ENCODE results near the gene STX18. TPM values are rescaled to one million over a fixed set of nuclear protein-coding genes. Genes with fewer than 3 reads are reported as not detected.

The STX18 gene
- total RNA-seq, 2 experiments from 2014 or later, result 20.2 to 23.2 TPM

DNA sequence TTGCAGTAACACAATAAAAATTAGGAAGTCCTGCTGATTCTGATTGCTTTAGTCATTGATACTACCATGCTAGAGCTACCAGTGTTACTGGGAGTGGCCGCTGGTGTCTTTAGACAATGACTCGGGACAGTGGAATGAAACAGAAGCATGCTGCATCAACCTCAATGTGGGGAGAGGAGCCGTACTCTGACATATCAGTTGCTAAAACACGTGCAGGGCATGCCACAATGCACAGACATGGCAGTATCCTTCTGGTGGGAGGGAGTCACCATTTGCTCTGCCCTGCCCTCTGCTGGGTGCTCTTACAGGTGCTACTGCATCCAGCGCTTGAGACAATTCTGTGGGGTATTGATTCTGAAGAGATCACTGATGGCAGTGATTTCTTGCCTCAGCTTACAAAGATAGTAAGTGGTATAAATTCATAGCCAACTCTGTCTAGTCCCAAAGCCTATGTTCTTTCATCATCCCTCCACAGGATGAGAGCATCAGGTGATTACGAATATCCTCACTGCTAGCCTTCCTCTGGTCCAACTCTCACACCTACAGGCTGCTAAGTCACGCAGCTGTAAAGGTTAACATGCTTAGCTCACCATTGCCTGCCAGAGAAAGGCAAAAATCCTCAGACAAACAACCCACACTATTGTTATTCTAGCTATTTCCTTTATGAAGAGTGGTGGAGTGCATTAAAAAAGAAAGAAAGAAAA lies 111.2 kb downstream of the STX18 start:
- Mint-ChIP-seq H3K4me1 (ENCODE audit: low read depth) (peaks cover 13% of the 10 kb centered on the region), H3K9me3 (no peaks in the 10 kb centered on the region), H3K27me3 (no peaks in the 10 kb centered on the region), H3K4me3 (no peak overlapping the region), H3K27ac (no peak overlapping the region), H3K36me3 (peaks cover 10% of the 10 kb centered on the region)
- intact Hi-C loops (cut with micrococcal nuclease), result loop anchor here (1.0 to 2.0 kb wide), 3 partner anchors 11 to 178 kb away; partner anchors contain the start of gene NSG1
- peak; percentile 73 for DNase-seq
- CTCF ChIA-PET, result interaction anchor here (0.6 to 2.2 kb wide), 17 partner anchors 9 to 258 kb away, joined by 3 to 8 read pairs (median 4); partner anchors contain the start of gene NSG1
- POLR2A ChIA-PET, result interaction anchor here (0.8 to 1.1 kb wide), 2 partner anchors 10 to 19 kb away, joined by 3 to 4 read pairs; no protein-coding TSS in a partner anchor

DNA sequence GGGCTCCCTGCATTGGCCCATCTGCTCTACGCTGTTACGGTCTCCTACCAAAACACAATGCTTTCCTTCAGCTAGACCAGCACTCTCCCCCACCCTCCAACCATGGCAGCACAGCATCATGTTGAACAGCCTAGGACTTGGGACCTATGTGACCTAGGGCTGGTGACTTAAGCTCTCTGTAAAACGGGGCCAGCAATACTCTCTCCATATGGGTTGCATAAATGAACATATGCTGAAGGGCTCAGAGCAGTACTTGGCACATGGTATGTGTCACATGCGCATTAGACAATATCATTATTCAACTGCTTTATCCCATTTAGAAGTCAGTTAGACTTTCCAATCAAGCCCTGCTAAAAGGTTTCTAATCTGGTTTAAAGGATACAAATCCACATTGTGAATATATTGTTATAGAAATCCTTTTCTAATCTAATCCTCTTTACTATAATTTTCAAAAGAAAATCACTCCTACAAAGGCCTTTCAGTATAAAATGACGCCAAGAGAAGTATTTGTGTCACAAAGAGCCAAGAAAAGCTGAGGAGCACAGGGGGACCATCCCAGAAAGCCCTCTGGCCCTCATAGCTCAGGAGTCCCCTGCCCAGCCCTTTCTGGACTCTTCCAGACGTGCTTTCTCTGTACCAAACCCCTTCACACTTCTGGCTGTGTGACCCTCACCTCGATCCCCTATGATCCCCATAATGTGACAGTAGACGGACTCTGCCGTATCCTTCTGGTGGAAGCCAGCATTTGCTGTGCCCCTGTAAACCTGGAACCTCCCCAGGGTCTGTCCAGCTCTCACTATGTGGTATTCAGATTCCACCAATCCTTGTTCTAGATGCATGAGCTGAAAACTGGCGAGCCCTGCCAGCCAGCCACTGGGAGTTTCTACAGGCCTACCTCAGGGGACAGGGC lies 112.6 kb downstream of the STX18 start:
- H3K27me3 Mint-ChIP-seq, result no peaks in the 10 kb centered on the region
- no peak overlapping the region for H3K4me3 Mint-ChIP-seq
- peaks cover 8% of the 10 kb centered on the region for H3K36me3 Mint-ChIP-seq
- intact Hi-C loops (cut with micrococcal nuclease), result no loop called here
- H3K27ac Mint-ChIP-seq, result no peak overlapping the region
- ChIA-PET POLR2A (interaction anchor here (1.1 kb wide), 1 partner anchor 12 kb away, joined by 4 read pairs; no protein-coding TSS in a partner anchor), CTCF (interaction anchor here (1.2 to 1.6 kb wide), 3 partner anchors 35 to 260 kb away, joined by 3 to 4 read pairs (median 4); no protein-coding TSS in a partner anchor)
- no peaks in the 10 kb centered on the region for H3K9me3 Mint-ChIP-seq
- no peak for DNase-seq
- peaks cover 10% of the 10 kb centered on the region for H3K4me1 Mint-ChIP-seq (ENCODE audit: low read depth)

DNA sequence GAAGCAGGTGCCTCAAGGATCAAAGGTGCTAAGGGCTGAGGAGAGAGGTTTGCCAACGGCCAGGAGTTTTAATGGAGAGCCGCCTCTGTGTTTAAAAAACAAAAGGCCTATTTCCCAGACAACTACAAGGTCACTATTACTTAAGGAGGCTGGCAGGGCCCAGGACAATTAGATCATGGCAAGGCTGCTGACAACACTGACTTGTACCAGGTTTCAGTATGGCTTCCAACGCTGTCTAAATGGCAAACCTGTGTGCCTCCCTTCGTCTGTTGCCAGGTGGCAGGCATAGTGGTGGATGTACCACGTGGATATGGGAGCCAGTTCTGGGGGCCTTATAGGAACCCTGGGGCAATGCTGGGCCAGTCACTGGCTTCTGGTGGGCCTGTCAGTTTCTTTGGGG lies 114.0 kb downstream of the STX18 start:
- no peaks in the 10 kb centered on the region for H3K9me3 Mint-ChIP-seq
- no peak overlapping the region for H3K27ac Mint-ChIP-seq
- peaks cover 5% of the 10 kb centered on the region for H3K36me3 Mint-ChIP-seq
- peak; percentile 1 for DNase-seq
- no peak overlapping the region for H3K4me3 Mint-ChIP-seq
- ChIA-PET POLR2A (no interaction called here), CTCF (no interaction called here)
- intact Hi-C loops (cut with micrococcal nuclease), result no loop called here
- no peaks in the 10 kb centered on the region for H3K27me3 Mint-ChIP-seq
- peaks cover 10% of the 10 kb centered on the region for H3K4me1 Mint-ChIP-seq (ENCODE audit: low read depth)

DNA sequence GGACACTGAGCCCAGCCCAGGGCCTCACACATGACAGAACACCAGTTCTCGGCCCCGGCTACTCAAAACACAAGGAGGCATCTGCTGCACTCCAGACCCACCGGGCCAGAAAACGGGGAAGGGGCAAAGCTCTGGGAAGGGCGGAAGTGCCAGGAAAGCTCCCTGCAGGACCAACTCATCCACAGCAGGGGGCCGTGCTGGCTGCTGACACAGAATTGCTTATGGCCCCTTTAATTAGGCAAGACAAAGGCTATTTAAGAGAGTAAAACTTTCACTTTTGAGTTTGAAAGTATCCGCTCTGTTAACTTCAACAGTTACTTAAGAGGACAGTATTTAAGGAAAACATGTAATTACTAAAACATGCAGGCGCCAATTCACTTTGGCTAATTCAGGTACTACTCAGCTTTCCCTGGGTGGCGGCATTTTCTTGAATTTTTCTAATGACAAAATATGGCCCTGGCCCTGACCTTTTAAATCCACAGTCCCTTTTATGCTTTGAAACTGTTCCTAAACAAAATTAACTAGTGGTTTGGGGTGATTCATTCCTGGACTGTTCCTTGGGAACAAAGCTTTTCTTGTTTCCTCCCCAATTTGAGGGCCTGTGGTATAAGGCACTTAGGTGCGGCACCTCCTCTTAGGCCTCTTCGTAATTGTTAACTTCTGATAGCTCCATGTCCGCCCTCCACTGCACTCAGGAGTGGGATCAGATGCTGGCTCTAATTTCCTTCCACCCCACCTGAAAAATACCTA lies 114.6 kb downstream of the STX18 start:
- Mint-ChIP-seq H3K4me1 (ENCODE audit: low read depth) (peaks cover 10% of the 10 kb centered on the region), H3K4me3 (no peak overlapping the region), H3K36me3 (peaks cover 3% of the 10 kb centered on the region), H3K27me3 (no peaks in the 10 kb centered on the region), H3K9me3 (no peaks in the 10 kb centered on the region), H3K27ac (no peak overlapping the region)
- DNase-seq, result no peak
- ChIA-PET CTCF (no interaction called here), POLR2A (no interaction called here)
- intact Hi-C loops (cut with micrococcal nuclease), result no loop called here

DNA sequence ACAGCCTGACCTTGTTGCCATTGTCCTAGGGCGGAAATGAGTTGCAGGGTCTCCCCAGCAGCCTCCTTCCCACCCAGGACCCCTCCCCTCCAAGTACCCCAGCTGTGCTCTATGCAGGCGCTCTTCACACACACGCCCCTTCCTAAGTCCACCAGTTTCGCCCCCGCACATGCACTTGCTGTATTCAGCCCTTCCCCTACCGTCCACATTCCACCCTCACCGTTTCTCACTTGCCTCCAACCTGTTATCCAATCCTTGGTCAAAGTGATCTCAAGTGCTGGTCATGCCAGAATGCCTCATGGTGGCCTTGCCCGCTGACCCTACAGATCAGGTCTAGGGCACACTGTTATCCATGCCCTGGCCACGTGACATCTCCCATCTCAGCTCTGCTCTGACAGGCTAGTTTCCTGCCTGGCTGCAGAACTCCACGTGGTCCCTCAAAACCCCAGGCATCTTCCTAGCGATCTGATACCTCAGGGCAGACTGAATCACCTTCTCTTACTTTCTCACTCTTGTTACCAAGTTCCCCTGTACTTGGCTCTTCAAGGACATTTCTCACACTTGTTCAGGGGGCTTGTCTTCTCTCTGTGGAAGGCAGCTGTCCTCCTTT lies 115.2 kb downstream of the STX18 start:
- intact Hi-C loops (cut with micrococcal nuclease), result no loop called here
- H3K27me3 Mint-ChIP-seq, result no peaks in the 10 kb centered on the region
- no peaks in the 10 kb centered on the region for H3K9me3 Mint-ChIP-seq
- H3K4me1 Mint-ChIP-seq (ENCODE audit: low read depth), result peaks cover 8% of the 10 kb centered on the region
- H3K27ac Mint-ChIP-seq, result no peak overlapping the region
- H3K4me3 Mint-ChIP-seq, result no peak overlapping the region
- CTCF ChIA-PET, result interaction anchor here (1.8 kb wide), 1 partner anchor 42 kb away, joined by 5 read pairs; no protein-coding TSS in a partner anchor
- peak; percentile 4 for DNase-seq
- peaks cover 3% of the 10 kb centered on the region for H3K36me3 Mint-ChIP-seq
- POLR2A ChIA-PET, result no interaction called here

DNA sequence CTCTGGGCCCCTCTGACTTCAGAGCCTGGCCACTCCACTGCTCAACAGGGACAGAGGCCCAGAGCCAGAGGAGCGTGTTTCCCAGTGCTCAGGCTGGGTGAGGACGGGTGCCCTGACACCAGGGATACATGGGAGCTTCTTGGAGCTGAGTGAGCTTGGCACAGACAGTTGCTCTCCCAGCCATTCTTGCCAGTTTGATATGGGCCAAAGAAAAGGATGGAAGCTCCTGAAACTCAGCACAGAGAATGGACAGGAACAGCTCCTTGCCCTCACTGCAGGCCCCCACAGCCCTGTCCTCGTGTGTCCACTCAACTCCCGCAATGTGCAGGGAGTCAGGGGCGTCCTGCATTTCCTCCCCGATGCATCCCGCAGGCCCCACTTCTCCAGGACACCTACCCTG lies 116.2 kb downstream of the STX18 start:
- H3K4me3 Mint-ChIP-seq, result no peak overlapping the region
- no peak overlapping the region for H3K27ac Mint-ChIP-seq
- DNase-seq, result peak; percentile 4
- intact Hi-C loops (cut with micrococcal nuclease), result no loop called here
- H3K9me3 Mint-ChIP-seq, result no peaks in the 10 kb centered on the region
- ChIA-PET POLR2A (no interaction called here), CTCF (interaction anchor here (1.8 kb wide), 1 partner anchor 41 kb away, joined by 5 read pairs; no protein-coding TSS in a partner anchor)
- no peaks in the 10 kb centered on the region for H3K27me3 Mint-ChIP-seq
- peaks cover 10% of the 10 kb centered on the region for H3K36me3 Mint-ChIP-seq
- peaks cover 4% of the 10 kb centered on the region for H3K4me1 Mint-ChIP-seq (ENCODE audit: low read depth)

DNA sequence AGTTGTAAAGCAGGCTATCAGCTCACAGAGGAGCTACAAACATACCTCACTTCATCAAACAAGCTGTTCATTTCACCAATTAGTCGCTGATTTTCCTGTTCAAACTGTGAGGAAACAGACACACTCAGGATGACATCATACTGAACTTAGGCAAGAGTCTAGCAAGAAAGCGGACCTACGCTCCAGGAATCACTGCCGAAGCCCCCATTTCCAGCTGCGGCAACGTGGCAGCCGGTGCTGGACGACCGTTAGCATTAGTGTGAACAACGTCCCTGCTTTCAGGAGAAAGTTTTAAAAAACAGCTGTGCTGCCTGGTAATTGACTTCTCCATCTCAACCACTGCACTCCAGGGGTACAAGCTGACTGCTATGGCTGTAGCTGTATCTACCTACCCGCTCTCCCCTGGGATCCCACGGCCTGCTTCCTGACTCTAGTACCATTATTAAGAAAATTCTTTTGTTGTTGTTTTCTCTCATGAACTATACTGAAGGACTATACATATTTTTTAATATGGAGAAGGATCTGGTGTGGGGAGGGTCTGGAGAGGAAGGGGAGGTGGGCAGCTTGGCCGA lies 116.6 kb downstream of the STX18 start:
- H3K27me3 Mint-ChIP-seq, result no peaks in the 10 kb centered on the region
- H3K27ac Mint-ChIP-seq, result no peak overlapping the region
- no peaks in the 10 kb centered on the region for H3K9me3 Mint-ChIP-seq
- intact Hi-C loops (cut with micrococcal nuclease), result no loop called here
- ChIA-PET CTCF (interaction anchor here (1.8 kb wide), 1 partner anchor 41 kb away, joined by 5 read pairs; no protein-coding TSS in a partner anchor), POLR2A (no interaction called here)
- no peaks in the 10 kb centered on the region for H3K4me1 Mint-ChIP-seq (ENCODE audit: low read depth)
- peaks cover 10% of the 10 kb centered on the region for H3K36me3 Mint-ChIP-seq
- no peak overlapping the region for H3K4me3 Mint-ChIP-seq
- DNase-seq, result no peak

DNA sequence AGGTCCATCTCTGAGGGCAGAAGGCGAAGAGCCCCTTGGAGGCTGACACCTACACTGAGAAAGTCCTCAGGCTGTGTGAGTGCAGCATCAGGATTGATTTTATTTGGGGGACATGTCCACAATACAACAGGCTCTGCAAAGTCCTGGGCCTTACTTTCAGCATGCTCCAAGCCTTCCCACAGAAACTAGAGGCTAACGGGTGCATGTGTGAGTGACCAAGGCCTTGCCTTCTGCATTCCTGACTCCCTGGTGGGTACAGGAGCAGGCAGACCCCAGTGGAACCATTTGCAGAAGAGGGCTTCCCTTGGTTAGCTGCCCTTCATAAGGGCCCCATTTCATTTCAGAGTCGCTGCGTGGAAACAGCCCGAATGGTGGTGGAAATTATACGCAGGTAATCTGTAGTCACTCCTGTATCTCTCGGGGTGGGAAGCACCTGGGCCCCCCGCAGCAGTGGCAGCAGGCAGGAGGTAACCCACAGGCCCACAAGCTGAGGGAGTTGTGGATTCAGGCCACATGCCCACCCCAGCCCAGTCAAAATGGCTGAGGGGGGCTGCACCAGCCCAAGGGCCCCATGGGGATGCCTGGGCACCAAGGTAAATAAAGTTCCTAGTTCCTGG lies 117.2 kb downstream of the STX18 start:
- no peak overlapping the region for H3K4me3 Mint-ChIP-seq
- peak; percentile 0 for DNase-seq
- peaks cover 13% of the 10 kb centered on the region for H3K36me3 Mint-ChIP-seq
- POLR2A ChIA-PET, result no interaction called here
- no peak overlapping the region for H3K27ac Mint-ChIP-seq
- no peaks in the 10 kb centered on the region for H3K27me3 Mint-ChIP-seq
- H3K4me1 Mint-ChIP-seq (ENCODE audit: low read depth), result peaks cover 3% of the 10 kb centered on the region
- intact Hi-C loops (cut with micrococcal nuclease), result no loop called here
- CTCF ChIA-PET, result interaction anchor here (1.8 kb wide), 1 partner anchor 40 kb away, joined by 5 read pairs; no protein-coding TSS in a partner anchor
- H3K9me3 Mint-ChIP-seq, result no peaks in the 10 kb centered on the region

DNA sequence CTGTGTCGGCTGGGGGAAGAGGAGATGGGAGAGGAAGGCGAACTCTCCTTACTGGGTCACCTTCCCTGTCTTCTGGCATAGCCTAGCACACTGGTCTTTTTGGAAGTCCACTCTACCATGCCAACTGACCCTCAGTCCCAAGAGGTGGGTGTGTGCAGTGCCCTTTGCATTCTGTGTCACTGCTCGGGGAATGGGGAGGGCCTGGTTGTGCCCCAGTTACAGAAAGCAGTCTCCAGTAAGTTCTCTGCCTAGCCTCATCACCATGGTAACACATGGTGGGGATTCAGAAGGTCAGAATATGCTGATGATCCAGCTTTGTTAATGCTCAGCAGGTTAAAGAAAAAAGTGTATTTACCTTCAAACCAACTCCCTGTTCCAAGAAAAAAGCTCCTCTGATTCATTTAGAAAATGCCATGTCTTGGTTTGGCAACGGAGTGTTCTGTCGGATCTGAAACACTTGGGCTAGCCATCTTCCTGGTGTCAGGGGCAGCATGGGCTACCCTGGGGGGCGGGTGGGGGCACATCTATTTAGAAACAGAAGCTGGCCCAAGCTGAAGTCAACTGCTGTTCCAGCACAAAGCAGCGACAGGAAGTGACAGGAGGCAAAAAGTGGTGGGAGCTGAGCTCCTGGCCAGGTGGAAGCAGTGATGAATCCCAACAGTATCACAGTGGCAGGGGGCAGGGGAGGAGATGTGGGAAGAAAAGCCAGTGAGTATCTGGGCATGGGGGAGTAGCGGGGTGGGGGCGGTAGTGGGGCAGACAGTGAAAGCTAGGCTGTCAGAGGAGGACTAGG lies 117.9 kb downstream of the STX18 start:
- Mint-ChIP-seq H3K4me3 (no peak overlapping the region), H3K27ac (no peak overlapping the region), H3K4me1 (ENCODE audit: low read depth) (peaks cover 10% of the 10 kb centered on the region), H3K9me3 (no peaks in the 10 kb centered on the region), H3K27me3 (no peaks in the 10 kb centered on the region), H3K36me3 (peaks cover 15% of the 10 kb centered on the region)
- peak; percentile 7 for DNase-seq
- CTCF ChIA-PET, result no interaction called here
- POLR2A ChIA-PET, result no interaction called here
- intact Hi-C loops (cut with micrococcal nuclease), result no loop called here

DNA sequence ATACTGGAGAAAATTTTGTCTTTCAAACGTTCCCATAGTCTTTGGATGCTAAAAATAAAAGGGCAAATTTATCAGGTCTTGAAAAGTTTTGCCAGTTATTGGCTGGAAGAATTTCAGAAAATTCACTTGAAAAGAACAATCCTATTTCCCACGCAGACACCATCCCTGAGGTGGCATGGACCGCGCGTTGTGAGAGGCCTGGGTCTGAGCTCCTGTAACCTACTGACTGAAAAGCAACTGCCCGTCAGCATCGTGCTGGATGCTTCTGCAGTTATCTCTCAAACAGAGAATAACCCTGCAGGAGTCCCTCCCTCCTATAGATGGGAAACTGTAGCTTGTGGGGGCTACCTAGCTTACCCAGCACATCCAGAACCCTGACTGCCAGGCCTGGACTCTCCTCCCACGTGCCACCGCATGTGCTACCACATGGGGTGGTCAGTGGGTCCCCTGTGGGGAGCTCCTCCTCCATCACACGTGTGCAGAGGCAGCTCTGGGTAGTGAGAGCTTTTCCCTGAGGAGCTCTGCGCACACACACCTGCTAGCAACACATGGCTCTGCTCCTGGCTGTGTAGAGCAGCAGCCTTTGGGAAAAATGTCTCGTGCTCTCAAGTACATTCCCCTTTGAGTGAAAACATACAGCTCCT lies 118.9 kb downstream of the STX18 start:
- H3K36me3 Mint-ChIP-seq, result peaks cover 15% of the 10 kb centered on the region
- ChIA-PET POLR2A (no interaction called here), CTCF (no interaction called here)
- peak; percentile 2 for DNase-seq
- no peak overlapping the region for H3K27ac Mint-ChIP-seq
- no peaks in the 10 kb centered on the region for H3K27me3 Mint-ChIP-seq
- no peaks in the 10 kb centered on the region for H3K9me3 Mint-ChIP-seq
- intact Hi-C loops (cut with micrococcal nuclease), result no loop called here
- H3K4me3 Mint-ChIP-seq, result no peak overlapping the region
- H3K4me1 Mint-ChIP-seq (ENCODE audit: low read depth), result peaks cover 19% of the 10 kb centered on the region

All from activated CD4-positive, alpha-beta memory T cell treated with anti-CD3 and anti-CD28 coated beads for 36 hours (primary cell).